Bronchial epithelial cell (primary cell): Measurements from ENCODE around the gene HBG1. TPM values are rescaled to one million over a fixed set of nuclear protein-coding genes. Genes with fewer than 3 reads are reported as not detected.

Experiments used
- DNase-seq: peaks from one replicate; pipeline ENCODE4 v3.0.0-alpha.2; 2010; ENCODE audit warnings: low read depth
- FAIRE-seq: peaks from 2 replicates; lab custom pipeline; 2011; peaks lifted over from hg19 to GRCh38; lab: Jason Lieb, UNC
- H3K27me3 ChIP-seq: 2 replicates; pipeline ENCODE4 v1.5.1; 2011; ENCODE audit warnings: low read length; ENCODE audit not compliant: control insufficient read depth, insufficient read depth
- H3K36me3 ChIP-seq: 2 replicates; pipeline ENCODE4 v1.5.1; 2011; ENCODE audit warnings: low read length; ENCODE audit not compliant: control insufficient read depth, insufficient read depth
- H3K4me3 ChIP-seq: 2 replicates; pipeline ENCODE4 v1.5.1; 2011; ENCODE audit warnings: mild to moderate bottlenecking, low read depth, low read length, control low read depth
- CTCF ChIP-seq: IDR thresholded peaks from 2 replicates; pipeline ENCODE4 v1.5.1; 2011; ENCODE audit warnings: mild to moderate bottlenecking, moderate library complexity, low read length, control low read depth, inconsistent platforms; ENCODE audit not compliant: insufficient read depth, severe bottlenecking
- total RNA-seq: library from RNA; depleted of rRNA; stranded (reverse); fragments of >200 nt; gene quantifications from 2 replicates; pipeline ENCODE4 v1.2.1, GENCODE V29; 2014

The HBG1 gene
- total RNA-seq, 1 donor from 2014 or later: not detected

GRCh38 chr11:5285703-5286340 is 36.2 kb upstream of the HBG1 start:
- no peaks in the 10 kb centered on the region for H3K36me3 ChIP-seq
- DNase-seq (peak; percentile 98), FAIRE-seq (peak; percentile 32)
- no peak overlapping the region for H3K4me3 ChIP-seq
- H3K27me3 ChIP-seq: no peaks in the 10 kb centered on the region
- no peak for TF ChIP-seq CTCF

GRCh38 chr11:5284637-5285036 is 35.0 kb upstream of the HBG1 start:
- TF ChIP-seq CTCF: no peak
- FAIRE-seq (no peak), DNase-seq (no peak)
- Histone ChIP-seq H3K36me3 (no peaks in the 10 kb centered on the region), H3K4me3 (no peak overlapping the region), H3K27me3 (no peaks in the 10 kb centered on the region)

GRCh38 chr11:5283882-5284281 is 34.2 kb upstream of the HBG1 start:
- H3K36me3 ChIP-seq: no peaks in the 10 kb centered on the region
- no peaks in the 10 kb centered on the region for H3K27me3 ChIP-seq
- FAIRE-seq (no peak), DNase-seq (no peak)
- H3K4me3 ChIP-seq: no peak overlapping the region
- no peak for TF ChIP-seq CTCF

GRCh38 chr11:5283086-5283485 is 33.4 kb upstream of the HBG1 start:
- Histone ChIP-seq H3K27me3 (no peaks in the 10 kb centered on the region), H3K36me3 (no peaks in the 10 kb centered on the region), H3K4me3 (no peak overlapping the region)
- TF ChIP-seq CTCF: no peak
- FAIRE-seq (no peak), DNase-seq (no peak)

GRCh38 chr11:5282628-5283027 is 33.0 kb upstream of the HBG1 start:
- no peak for TF ChIP-seq CTCF
- H3K36me3 ChIP-seq: no peaks in the 10 kb centered on the region
- FAIRE-seq (no peak), DNase-seq (no peak)
- H3K4me3 ChIP-seq: no peak overlapping the region
- H3K27me3 ChIP-seq: no peaks in the 10 kb centered on the region

GRCh38 chr11:5281596-5281995 is 31.9 kb upstream of the HBG1 start:
- no peak for DNase-seq
- FAIRE-seq: no peak
- no peaks in the 10 kb centered on the region for H3K36me3 ChIP-seq
- no peaks in the 10 kb centered on the region for H3K27me3 ChIP-seq
- H3K4me3 ChIP-seq: no peak overlapping the region
- no peak for TF ChIP-seq CTCF
